ENCODE results near the gene CREB3L2. TPM values are rescaled to one million over a fixed set of nuclear protein-coding genes. Genes with fewer than 3 reads are reported as not detected.

Gene CREB3L2
- total and polyA plus RNA-seq, 9 donors, result 21.2 to 110 (median 80.8) TPM

- Histone ChIP-seq H3K27me3 (no peaks in the 10 kb centered on the region), H3K4me1 (ENCODE audit: insufficient read depth) (peaks cover 24% of the 10 kb centered on the region), H3K36me3 (no peaks in the 10 kb centered on the region), H3K27ac (no peak overlapping the region), H3K9me3 (no peaks in the 10 kb centered on the region), H3K4me3 (no peak overlapping the region)
- DNase-seq, result no peak
- 46 to 53% (median 53%) methylated on average over 2 of the region's 2 CpGs for WGBS, 3 donors
- TF ChIP-seq, protein P1, sequence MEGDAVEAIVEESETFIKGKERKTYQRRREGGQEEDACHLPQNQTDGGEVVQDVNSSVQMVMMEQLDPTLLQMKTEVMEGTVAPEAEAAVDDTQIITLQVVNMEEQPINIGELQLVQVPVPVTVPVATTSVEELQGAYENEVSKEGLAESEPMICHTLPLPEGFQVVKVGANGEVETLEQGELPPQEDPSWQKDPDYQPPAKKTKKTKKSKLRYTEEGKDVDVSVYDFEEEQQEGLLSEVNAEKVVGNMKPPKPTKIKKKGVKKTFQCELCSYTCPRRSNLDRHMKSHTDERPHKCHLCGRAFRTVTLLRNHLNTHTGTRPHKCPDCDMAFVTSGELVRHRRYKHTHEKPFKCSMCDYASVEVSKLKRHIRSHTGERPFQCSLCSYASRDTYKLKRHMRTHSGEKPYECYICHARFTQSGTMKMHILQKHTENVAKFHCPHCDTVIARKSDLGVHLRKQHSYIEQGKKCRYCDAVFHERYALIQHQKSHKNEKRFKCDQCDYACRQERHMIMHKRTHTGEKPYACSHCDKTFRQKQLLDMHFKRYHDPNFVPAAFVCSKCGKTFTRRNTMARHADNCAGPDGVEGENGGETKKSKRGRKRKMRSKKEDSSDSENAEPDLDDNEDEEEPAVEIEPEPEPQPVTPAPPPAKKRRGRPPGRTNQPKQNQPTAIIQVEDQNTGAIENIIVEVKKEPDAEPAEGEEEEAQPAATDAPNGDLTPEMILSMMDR (IDR thresholded peaks at IDR 0.05), result no peak
- TF ChIP-seq POLR2A (IDR thresholded peaks at IDR 0.05) (no peak), EP300 (IDR thresholded peaks at IDR 0.05) (no peak)
- intact Hi-C loops (cut with DNase I), result no loop called here
These were observed 47.3 kb downstream of the CREB3L2 start for GRCh38 chr7:137954614-137955013.

- intact Hi-C loops (cut with DNase I), result no loop called here
- TF ChIP-seq POLR2A (IDR thresholded peaks at IDR 0.05), result no peak
- TF ChIP-seq EP300 (IDR thresholded peaks at IDR 0.05), result no peak
- Histone ChIP-seq H3K27me3 (no peaks in the 10 kb centered on the region), H3K9me3 (no peaks in the 10 kb centered on the region), H3K36me3 (no peaks in the 10 kb centered on the region), H3K4me1 (ENCODE audit: insufficient read depth) (peaks cover 24% of the 10 kb centered on the region), H3K4me3 (no peak overlapping the region), H3K27ac (no peak overlapping the region)
- no peak for DNase-seq
- WGBS, 3 donors, result 31 to 37% (median 34%) methylated on average over 6 of the region's 6 CpGs
These were observed 48.0 kb downstream of the CREB3L2 start for GRCh38 chr7:137953665-137954470.

GRCh38 chr7:137953043-137953664 lies 48.7 kb downstream of the CREB3L2 start:
- no peak for DNase-seq
- no peak overlapping the region for H3K27ac ChIP-seq
- TF ChIP-seq POLR2A (IDR thresholded peaks at IDR 0.05) (no peak), EP300 (IDR thresholded peaks at IDR 0.05) (no peak)
- TF ChIP-seq, protein P1 (IDR thresholded peaks at IDR 0.05), result no peak
- H3K9me3 ChIP-seq, result no peaks in the 10 kb centered on the region
- 34 to 42% (median 38%) methylated on average over 8 of the region's 8 CpGs for WGBS, 3 donors
- H3K4me3 ChIP-seq, result no peak overlapping the region
- intact Hi-C loops (cut with DNase I), result no loop called here
- H3K27me3 ChIP-seq, result no peaks in the 10 kb centered on the region
- H3K36me3 ChIP-seq, result no peaks in the 10 kb centered on the region
- H3K4me1 ChIP-seq (ENCODE audit: insufficient read depth), result peaks cover 23% of the 10 kb centered on the region

- intact Hi-C loops (cut with DNase I), result no loop called here
- 87 to 94% (median 94%) methylated on average over 2 of the region's 2 CpGs for WGBS, 3 donors
- H3K9me3 ChIP-seq, result no peaks in the 10 kb centered on the region
These were observed 49.5 kb downstream of the CREB3L2 start for GRCh38 chr7:137952426-137952805.

More at GRCh38 chr7:137952426-137952805, 49.5 kb downstream of the CREB3L2 start:
- H3K36me3 ChIP-seq, result no peaks in the 10 kb centered on the region
- DNase-seq, result no peak
- H3K4me3 ChIP-seq, result no peak overlapping the region
- no peak for TF ChIP-seq POLR2A (IDR thresholded peaks at IDR 0.05)
- TF ChIP-seq, protein P1 (IDR thresholded peaks at IDR 0.05), result no peak
- no peak for TF ChIP-seq EP300 (IDR thresholded peaks at IDR 0.05)
- no peaks in the 10 kb centered on the region for H3K27me3 ChIP-seq
- H3K27ac ChIP-seq, result no peak overlapping the region
- peaks cover 21% of the 10 kb centered on the region for H3K4me1 ChIP-seq (ENCODE audit: insufficient read depth)

Measured in ovary (tissue), 9 donors.